H9 (cell line): ENCODE data around the gene SH3BP5L. TPM values are rescaled to one million over a fixed set of nuclear protein-coding genes. Genes with fewer than 3 reads are reported as not detected.

Experiments
- DNase-seq: peaks from one replicate; pipeline ENCODE4 v3.0.0-alpha.2; 2017
- H2AFZ ChIP-seq: one replicate; pipeline ENCODE4 v1.6.1; 2013; ENCODE audit warnings: mild to moderate bottlenecking, low read length, control low read depth, moderate library complexity
- H2AK5ac ChIP-seq: 2 replicates; pipeline ENCODE4 v1.6.1; 2013; ENCODE audit warnings: low read length, control low read depth, mixed read lengths; ENCODE audit not compliant: insufficient read length
- H2BK120ac ChIP-seq: one replicate; pipeline ENCODE4 v1.6.1; 2013; ENCODE audit warnings: low read depth, mild to moderate bottlenecking, low read length, control low read depth, inconsistent platforms; ENCODE audit not compliant: poor library complexity, severe bottlenecking
- H2BK12ac ChIP-seq: 2 replicates; pipeline ENCODE4 v1.6.1; 2013; ENCODE audit warnings: low read length, control low read depth, mixed read lengths, low read depth; ENCODE audit not compliant: insufficient read length
- H2BK15ac ChIP-seq: 2 replicates; pipeline ENCODE4 v1.6.1; 2013; ENCODE audit warnings: low read depth, low read length, control low read depth
- H2BK20ac ChIP-seq: one replicate; pipeline ENCODE4 v1.6.1; 2013; ENCODE audit warnings: low read depth, mild to moderate bottlenecking, low read length, control low read depth, inconsistent platforms; ENCODE audit not compliant: poor library complexity, severe bottlenecking
- H2BK5ac ChIP-seq: 2 replicates; pipeline ENCODE4 v1.6.1; 2013; ENCODE audit warnings: low read length, control low read depth, mixed read lengths; ENCODE audit not compliant: insufficient read length
- H3K14ac ChIP-seq: 2 replicates; pipeline ENCODE4 v1.6.1; 2013; ENCODE audit warnings: low read length, control low read depth; ENCODE audit not compliant: insufficient read depth
- H3K18ac ChIP-seq: 2 replicates; pipeline ENCODE4 v1.6.1; 2013; ENCODE audit warnings: low read depth, mild to moderate bottlenecking, mixed read lengths, low read length, control low read depth; ENCODE audit not compliant: insufficient read length
- H3K23ac ChIP-seq: 2 replicates; pipeline ENCODE4 v1.6.1; 2013; ENCODE audit warnings: low read length, control low read depth, mixed read lengths, low read depth; ENCODE audit not compliant: insufficient read length
- H3K23me2 ChIP-seq: 2 replicates; pipeline ENCODE4 v1.6.1; 2013; ENCODE audit warnings: low read depth, mild to moderate bottlenecking, mixed read lengths, low read length, control low read depth; ENCODE audit not compliant: insufficient read length, poor library complexity, severe bottlenecking
- H3K27ac ChIP-seq: 2 replicates; pipeline ENCODE4 v1.5.1; 2013; ENCODE audit warnings: low read length, control low read depth, mixed read lengths, low read depth; ENCODE audit not compliant: insufficient read length
- H3K27me3 ChIP-seq: 2 replicates; pipeline ENCODE4 v1.6.1; 2013; ENCODE audit warnings: low read length, control low read depth, inconsistent platforms; ENCODE audit not compliant: insufficient read depth
- H3K4ac ChIP-seq: 2 replicates; pipeline ENCODE4 v1.6.1; 2013; ENCODE audit warnings: low read depth, mild to moderate bottlenecking, control low read depth, inconsistent platforms, low read length, moderate library complexity
- H3K4me1 ChIP-seq: 2 replicates; pipeline ENCODE4 v1.6.1; 2013; ENCODE audit warnings: low read length, control low read depth, inconsistent platforms; ENCODE audit not compliant: insufficient read depth
- H3K4me2 ChIP-seq: 2 replicates; pipeline ENCODE4 v1.6.1; 2013; ENCODE audit warnings: low read length, control low read depth, mixed read lengths; ENCODE audit not compliant: insufficient read length, insufficient read depth
- H3K56ac ChIP-seq: 2 replicates; pipeline ENCODE4 v1.6.1; 2013; ENCODE audit warnings: low read depth, mild to moderate bottlenecking, mixed read lengths, low read length, control low read depth; ENCODE audit not compliant: insufficient read length
- H3K79me1 ChIP-seq: 2 replicates; pipeline ENCODE4 v1.6.1; 2013; ENCODE audit warnings: low read depth, mild to moderate bottlenecking, moderate library complexity, low read length, control low read depth, inconsistent platforms; ENCODE audit not compliant: insufficient read depth, poor library complexity, severe bottlenecking
- H3K79me2 ChIP-seq: 2 replicates; pipeline ENCODE4 v1.6.1; 2013; ENCODE audit warnings: low read length, control low read depth, inconsistent platforms; ENCODE audit not compliant: insufficient read depth
- H3K9ac ChIP-seq: 2 replicates; pipeline ENCODE4 v1.6.1; 2013; ENCODE audit warnings: low read length, control low read depth, mixed read lengths; ENCODE audit not compliant: insufficient read length; ENCODE audit errors: extremely low read depth
- H3K9me3 ChIP-seq: one replicate; pipeline ENCODE4 v1.6.1; 2013; ENCODE audit warnings: low read depth, low read length, inconsistent platforms; ENCODE audit not compliant: control insufficient read depth
- H3T11ph ChIP-seq: one replicate; pipeline ENCODE4 v1.6.1; 2013; ENCODE audit warnings: mild to moderate bottlenecking, low read length, control low read depth, inconsistent platforms
- H4K20me1 ChIP-seq: one replicate; pipeline ENCODE4 v1.6.1; 2013; ENCODE audit not compliant: control insufficient read depth, insufficient read length, insufficient read depth
- H4K5ac ChIP-seq: 2 replicates; pipeline ENCODE4 v1.6.1; 2013; ENCODE audit warnings: low read depth, mild to moderate bottlenecking, mixed read lengths, low read length, control low read depth; ENCODE audit not compliant: insufficient read length
- H4K8ac ChIP-seq: replicated peaks from 2 replicates; pipeline ENCODE4 v1.6.1; 2013; ENCODE audit warnings: low read length, control low read depth, mixed read lengths, low read depth; ENCODE audit not compliant: insufficient read length
- H4K91ac ChIP-seq: 2 replicates; pipeline ENCODE4 v1.6.1; 2013; ENCODE audit warnings: low read depth, mild to moderate bottlenecking, moderate library complexity, mixed read lengths, low read length, control low read depth; ENCODE audit not compliant: insufficient read length
- H3K27ac Mint-ChIP-seq, 3 experiments: 2 replicates in 2 of 3; 3 replicates in 1 of 3; pipeline ENCODE4 v1.8.0; 2020 to 2021; ENCODE audit warnings: mixed read lengths in 3 of 3, mild to moderate bottlenecking in 1 of 3, moderate library complexity in 1 of 3
- H3K27me3 Mint-ChIP-seq: 2 replicates; pipeline ENCODE4 v1.8.0; 2021; ENCODE audit warnings: low read depth, mild to moderate bottlenecking, moderate library complexity, mixed read lengths
- H3K36me3 Mint-ChIP-seq, 3 experiments: 2 replicates in 2 of 3; 3 replicates in 1 of 3; pipeline ENCODE4 v1.8.0; 2020 to 2021; ENCODE audit warnings: low read depth in 3 of 3, mixed read lengths in 3 of 3; ENCODE audit not compliant: insufficient read depth in 1 of 3
- H3K4me1 Mint-ChIP-seq, 2 experiments: 2 replicates each; pipeline ENCODE4 v1.8.0; 2020; ENCODE audit warnings: mixed read lengths in 2 of 2
- H3K4me3 Mint-ChIP-seq, 2 experiments: 2 replicates in 1 of 2; 3 replicates in 1 of 2; pipeline ENCODE4 v1.8.0; 2020 to 2021; ENCODE audit warnings: mild to moderate bottlenecking in 2 of 2, mixed read lengths in 2 of 2, moderate library complexity in 1 of 2
- H3K9me3 Mint-ChIP-seq, 2 experiments: 2 replicates in 1 of 2; 3 replicates in 1 of 2; pipeline ENCODE4 v1.8.0; 2020; ENCODE audit warnings: mild to moderate bottlenecking in 2 of 2, mixed read lengths in 2 of 2, moderate library complexity in 1 of 2
- CTCF ChIP-seq: fragments of 200-600 bp; sonication (generic); conservative IDR thresholded peaks from 3 replicates; pipeline ENCODE4 v1.8.0; 2021; ENCODE audit warnings: antibody characterized with exemption, mild to moderate bottlenecking
- WGBS: extraction: QIAGEN DNeasy Blood & Tissue Kit; methylation state at CpG from one replicate; pipeline ENCODE4 v1.1.7; 2013; ENCODE audit warnings: missing lambda C conversion rate, low lambda C conversion rate, mixed read lengths; ENCODE audit not compliant: insufficient read length; ENCODE audit errors: extremely low coverage; 5-methylcytosine and 5-hydroxymethylcytosine counted together
- total RNA-seq: library from RNA; stranded (reverse); gene quantifications from 2 replicates; pipeline ENCODE4 v1.2.1, GENCODE V29; 2021

Gene SH3BP5L
- total RNA-seq, 1 experiment from 2014 or later = 27.6 TPM

GRCh38 chr1:248807067-248807737 is 18.5 kb downstream of the SH3BP5L start:
- Histone ChIP-seq H2BK120ac (no peak overlapping the region), H3K9ac (no peak overlapping the region), H3K14ac (no peak overlapping the region), H3T11ph (no peak overlapping the region), H3K27me3 (no peaks in the 10 kb centered on the region), H2BK20ac (no peak overlapping the region), H2BK12ac (no peak overlapping the region), H3K4me1 (no peaks in the 10 kb centered on the region), H3K9me3 (peaks cover 26% of the 10 kb centered on the region), H2AK5ac (no peak overlapping the region), H3K23me2 (no peaks in the 10 kb centered on the region), H3K79me2 (no peaks in the 10 kb centered on the region), H2AFZ (no peak overlapping the region), H3K56ac (no peak overlapping the region), H2BK5ac (no peak overlapping the region), H4K91ac (no peak overlapping the region), H2BK15ac (no peak overlapping the region), H4K20me1 (no peaks in the 10 kb centered on the region), H4K5ac (no peak overlapping the region), H3K4me2 (no peak overlapping the region), H4K8ac (no peak overlapping the region), H3K18ac (no peak overlapping the region), H3K23ac (no peak overlapping the region), H3K27ac (no peak overlapping the region), H3K79me1 (no peaks in the 10 kb centered on the region), H3K4ac (no peak overlapping the region)
- TF ChIP-seq CTCF = peak; percentile 85
- DNase-seq = peak; percentile 66
- Mint-ChIP-seq H3K27me3 (peaks cover 4% of the 10 kb centered on the region), H3K36me3 (peaks cover 4 to 18% (median 9%) of the 10 kb centered on the region in 3 experiments), H3K9me3 (peaks cover 24 to 30% of the 10 kb centered on the region in 2 experiments), H3K27ac (no peak overlapping the region; a peak in 1 of 7 replicates), H3K4me1 (0 out of 4 replicates have a peak, but pooled peaks cover 0 to under 1% of the 10 kb centered on the region in 2 experiments), H3K4me3 (no peak overlapping the region)
- no CpG with 5 or more reads among the region's 15 CpGs for WGBS
